GM18505 (cell line): ENCODE data around the gene HPSE.
A peak's percentile ranks its signal among the peaks of the same experiment; 100 is the strongest.

Experiments used
- ATAC-seq: cut with Tn5 transposase; IDR thresholded peaks from one replicate; pipeline ENCODE4 v1.9.1; 2021; ENCODE audit not compliant: unreplicated experiment
- POLR2A ChIP-seq: IDR thresholded peaks from 4 replicates; pipeline ENCODE4 v1.6.1; 2011; ENCODE audit warnings: borderline replicate concordance; ENCODE audit not compliant: insufficient read depth, insufficient read length; ENCODE audit errors: extremely low read depth

Gene HPSE

GRCh38 chr4:83334425-83335241, at the start of gene HPSE:
Gene HPSE (minus strand): TSS chr4:83334848. CDS start chr4:83334782, 66 bp downstream.
- TF ChIP-seq POLR2A: no peak
- peak; percentile 82 for ATAC-seq

- no peak for ATAC-seq
- TF ChIP-seq POLR2A: no peak
Measured at GRCh38 chr4:83382850-83383249, 48.2 kb upstream of the HPSE start.

- no peak for ATAC-seq
- TF ChIP-seq POLR2A: no peak
Measured at GRCh38 chr4:83381173-83381572, 46.5 kb upstream of the HPSE start.

GRCh38 chr4:83378419-83378818, 43.8 kb upstream of the HPSE start:
- TF ChIP-seq POLR2A: no peak
- ATAC-seq: no peak

GRCh38 chr4:83372931-83373330, 38.3 kb upstream of the HPSE start:
- TF ChIP-seq POLR2A: no peak

GRCh38 chr4:83371936-83372335, 37.3 kb upstream of the HPSE start:
- no peak for ATAC-seq
- no peak for TF ChIP-seq POLR2A

More at GRCh38 chr4:83372931-83373330, 38.3 kb upstream of the HPSE start:
- ATAC-seq: no peak

GRCh38 chr4:83371235-83371634, 36.6 kb upstream of the HPSE start:
- TF ChIP-seq POLR2A: no peak
- no peak for ATAC-seq

GRCh38 chr4:83370640-83370906, 35.9 kb upstream of the HPSE start:
- no peak for ATAC-seq
- no peak for TF ChIP-seq POLR2A

GRCh38 chr4:83369831-83370639, 35.4 kb upstream of the HPSE start:
- no peak for TF ChIP-seq POLR2A
- no peak for ATAC-seq

GRCh38 chr4:83364312-83364711, 29.7 kb upstream of the HPSE start:
- TF ChIP-seq POLR2A: no peak
- ATAC-seq: no peak

- ATAC-seq: no peak
- TF ChIP-seq POLR2A: no peak
Measured at GRCh38 chr4:83362492-83363329, 28.1 kb upstream of the HPSE start.

- ATAC-seq: no peak
- TF ChIP-seq POLR2A: no peak
Measured at GRCh38 chr4:83361416-83362103, 26.9 kb upstream of the HPSE start.

- TF ChIP-seq POLR2A: no peak
Measured at GRCh38 chr4:83360018-83360417, 25.4 kb upstream of the HPSE start.

GRCh38 chr4:83358410-83358809, 23.8 kb upstream of the HPSE start:
- no peak for ATAC-seq
- no peak for TF ChIP-seq POLR2A

More at GRCh38 chr4:83360018-83360417, 25.4 kb upstream of the HPSE start:
- ATAC-seq: no peak
